ENCODE measurements around the gene SERGEF.

Gene SERGEF

DNA sequence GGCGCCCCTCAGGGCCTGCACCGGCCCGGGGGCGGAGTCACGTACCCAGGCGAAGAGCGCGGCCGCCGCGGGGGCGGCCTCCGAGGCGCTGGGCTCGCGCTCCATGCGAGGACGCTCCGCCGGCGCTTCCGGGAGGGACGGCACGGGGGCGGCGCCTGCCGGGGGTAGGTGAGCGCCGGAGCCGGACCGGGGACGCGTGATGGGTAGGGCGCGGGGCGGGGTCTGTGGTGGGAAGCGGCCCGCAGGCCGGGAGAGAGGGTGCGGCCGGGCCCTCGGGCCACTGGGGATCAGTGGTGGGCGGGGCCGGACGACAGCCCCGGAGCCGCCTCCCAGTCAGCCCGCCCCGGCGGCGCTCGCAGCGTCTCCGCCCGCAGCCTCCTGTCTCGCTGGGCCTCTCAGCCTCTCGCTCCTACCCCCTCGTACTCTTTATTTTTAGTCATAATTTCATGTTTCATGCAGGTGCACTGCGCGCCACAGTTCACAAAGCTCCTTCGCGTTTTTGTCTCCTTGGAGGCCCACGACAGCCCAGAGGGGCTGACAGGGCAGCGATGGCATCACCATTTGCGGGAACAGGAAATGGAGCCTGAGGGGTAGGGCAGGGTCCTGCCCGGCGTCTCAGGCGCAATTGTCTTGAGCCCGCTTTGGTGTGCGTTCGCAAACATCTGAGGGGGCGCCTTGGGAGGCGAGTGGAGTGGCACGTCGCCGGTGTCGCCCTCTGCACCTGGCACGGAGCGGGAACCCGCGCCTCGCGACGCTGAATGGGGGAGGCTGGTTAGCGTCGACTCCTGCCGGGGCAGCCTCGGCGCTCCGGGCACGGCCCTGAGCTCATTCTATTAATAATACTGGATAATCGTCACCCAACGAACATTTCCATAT lies at the start of gene SERGEF:
Gene SERGEF (minus strand): TSS at position 142 of the 876 bp plus-strand sequence. CDS start 37 bp downstream, at position 105.
- peak; percentile 66 for DNase-seq

DNA sequence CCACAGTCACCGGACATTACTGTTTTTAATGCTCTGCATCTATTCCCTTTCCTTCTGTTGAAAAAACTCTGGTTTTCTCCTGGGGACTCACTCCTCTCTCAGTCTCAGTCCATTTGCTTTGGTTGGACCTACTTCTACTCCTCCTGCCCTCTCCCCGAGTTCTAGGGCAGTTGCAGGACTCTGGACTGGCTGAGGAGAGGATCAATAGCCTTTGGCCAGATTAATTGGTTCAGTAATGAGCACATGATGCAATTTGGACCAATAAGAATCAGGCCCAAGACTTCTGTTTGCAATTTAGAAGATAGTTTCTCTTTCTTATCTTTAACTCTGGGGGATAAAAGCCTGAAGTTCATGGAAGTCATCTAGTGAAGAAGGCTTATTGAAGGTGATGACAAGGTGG lies 48.5 kb upstream of the SERGEF start:
- DNase-seq, result no peak

DNA sequence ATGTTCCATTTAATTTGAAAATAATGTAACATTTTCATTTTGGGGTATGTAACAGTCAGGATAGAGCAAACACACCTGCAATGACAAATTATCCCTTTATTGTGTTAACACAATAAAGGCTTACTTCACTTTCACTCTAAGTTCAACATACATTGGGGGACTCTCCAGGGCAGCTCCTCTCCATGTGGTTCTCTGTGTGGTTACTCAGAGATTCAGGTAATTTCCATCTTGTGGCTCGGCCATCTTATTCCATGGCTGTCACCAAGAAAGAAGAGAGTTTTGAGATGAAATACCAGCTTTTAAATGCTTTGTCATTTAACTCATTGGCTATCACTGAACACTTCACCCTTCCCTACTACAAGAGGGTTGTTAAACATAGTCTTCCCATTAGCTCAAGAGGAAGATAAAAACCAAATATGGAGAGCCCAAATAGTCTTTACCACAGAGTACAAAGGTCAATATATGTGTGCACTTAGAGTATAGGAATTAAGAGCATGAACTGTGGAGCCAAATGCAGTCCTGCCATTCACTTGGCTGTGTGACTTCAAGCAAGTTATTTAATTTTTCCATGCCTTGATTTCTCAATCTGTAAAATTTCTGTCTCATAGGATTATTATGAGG lies 43.8 kb upstream of the SERGEF start:
- no peak for DNase-seq

DNA sequence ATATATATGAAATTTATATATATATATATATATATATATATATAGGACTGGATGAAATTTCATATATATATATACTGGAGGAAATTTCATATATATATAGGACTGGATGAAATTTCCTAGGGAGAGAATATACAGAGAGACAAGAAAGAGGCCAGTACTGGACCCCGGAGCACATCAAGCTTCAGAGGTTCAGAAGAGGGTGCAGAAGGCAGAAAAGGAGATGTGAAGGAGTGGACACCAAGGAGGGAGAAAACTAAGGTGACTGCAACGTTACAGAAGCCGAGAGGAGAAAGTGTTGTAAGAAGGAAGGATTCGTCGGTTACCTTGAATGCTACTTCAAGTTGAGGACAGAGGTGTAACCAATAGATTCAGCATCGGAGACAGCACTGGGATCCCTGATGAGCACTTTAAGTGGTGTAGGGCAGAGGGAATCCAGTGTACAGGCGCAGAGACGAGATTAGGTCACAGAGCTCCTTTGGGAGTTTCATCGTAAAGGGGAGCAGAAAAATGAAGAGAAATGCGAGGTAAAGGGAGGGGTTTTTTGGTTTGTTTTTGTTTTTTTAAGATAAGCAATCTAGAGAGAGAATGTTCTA lies 41.8 kb upstream of the SERGEF start:
- no peak for DNase-seq

DNA sequence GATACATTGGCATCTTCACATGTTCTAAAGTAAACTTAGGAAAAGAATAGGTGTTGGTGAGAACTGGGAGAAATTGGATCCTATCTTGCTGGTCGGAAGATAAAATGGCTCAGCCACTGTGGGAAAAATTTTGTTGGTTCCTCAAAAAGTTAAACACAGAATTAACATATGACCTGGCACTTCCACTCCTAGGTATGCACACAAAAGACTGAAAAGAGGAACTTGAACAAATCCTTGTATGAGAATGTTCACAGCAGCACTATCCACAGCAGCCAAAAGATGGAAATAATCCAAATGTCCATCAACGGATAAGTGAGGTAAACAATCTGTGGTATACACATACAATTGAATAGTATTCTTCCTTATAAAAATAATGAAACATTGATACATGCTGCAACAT lies 38.0 kb upstream of the SERGEF start:
- no peak for DNase-seq

DNA sequence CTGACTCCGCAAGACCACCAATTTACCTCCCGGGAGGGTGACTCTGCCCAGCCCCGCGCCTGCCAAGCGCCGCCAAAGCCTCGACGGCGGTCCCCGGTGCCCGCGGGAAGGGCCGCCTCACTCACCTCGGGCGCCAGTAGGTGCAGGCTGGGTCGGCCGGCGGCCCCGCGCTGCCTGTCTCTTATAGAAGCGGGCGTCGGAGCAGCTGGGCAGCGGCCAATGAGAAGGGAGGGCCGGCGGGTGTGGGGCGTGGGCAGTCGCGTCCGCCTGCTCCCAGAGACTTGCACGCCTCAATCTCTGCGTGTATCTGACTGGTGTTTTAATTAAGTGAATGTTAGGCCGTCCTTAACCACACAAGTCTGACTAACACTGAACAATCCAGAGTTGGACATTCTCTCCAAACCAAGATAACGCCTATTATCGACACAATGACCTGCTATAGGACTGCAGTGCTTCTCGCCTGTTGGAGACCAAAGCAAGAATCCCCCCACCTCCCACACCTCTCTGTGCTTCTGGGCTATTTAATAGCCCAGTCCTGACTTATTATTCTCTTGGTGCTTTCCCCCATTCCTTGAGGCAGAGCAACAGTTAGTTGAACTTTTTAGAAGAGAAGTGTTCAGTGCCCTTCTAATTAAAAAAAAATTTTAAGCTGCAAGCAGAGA lies 33.4 kb upstream of the SERGEF start, which contains the start of gene TPH1:
Gene TPH1 (minus strand): TSS at position 154 of the 662 bp plus-strand sequence. CDS start 5,507 bp downstream, outside the sequence.
- peak; percentile 2 for DNase-seq

DNA sequence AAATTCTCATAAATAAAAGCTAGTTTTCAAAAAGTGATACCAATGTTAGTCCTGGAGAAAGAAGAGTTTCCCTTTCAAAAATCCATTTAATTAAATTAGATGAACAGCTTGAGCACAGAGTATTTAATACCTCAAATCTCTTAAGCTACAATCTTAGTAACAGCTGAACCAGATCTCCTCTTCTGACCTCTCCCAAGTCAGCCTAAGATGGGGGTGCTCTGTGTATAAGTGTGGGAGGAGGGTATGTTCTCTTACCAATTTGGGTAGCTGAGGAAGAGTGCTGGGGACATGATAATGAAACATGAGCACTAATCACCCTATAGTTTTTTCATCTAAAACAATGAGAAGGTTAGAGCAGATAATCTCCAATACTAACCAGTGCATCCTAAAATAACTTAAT lies 23.6 kb upstream of the SERGEF start:
- no peak for DNase-seq

DNA sequence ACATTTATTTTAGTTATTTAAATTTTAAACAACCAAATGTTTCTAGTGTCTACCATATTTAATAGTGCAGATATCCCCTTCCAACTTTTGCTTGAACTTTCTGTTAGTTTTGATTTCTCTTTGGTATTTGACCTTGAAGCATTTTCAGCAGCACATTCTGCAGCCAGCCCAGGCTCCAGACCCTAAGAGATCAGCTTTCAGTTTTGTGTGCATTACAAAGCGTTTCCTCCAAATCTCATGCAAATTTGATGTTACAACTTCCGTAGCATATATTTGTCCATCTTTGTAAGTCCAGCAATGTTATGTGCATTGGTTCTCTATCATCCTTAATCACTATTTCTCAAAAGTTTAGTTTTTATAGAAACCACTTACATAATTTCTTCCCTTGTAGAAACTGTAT lies 14.6 kb upstream of the SERGEF start:
- DNase-seq, result no peak

DNA sequence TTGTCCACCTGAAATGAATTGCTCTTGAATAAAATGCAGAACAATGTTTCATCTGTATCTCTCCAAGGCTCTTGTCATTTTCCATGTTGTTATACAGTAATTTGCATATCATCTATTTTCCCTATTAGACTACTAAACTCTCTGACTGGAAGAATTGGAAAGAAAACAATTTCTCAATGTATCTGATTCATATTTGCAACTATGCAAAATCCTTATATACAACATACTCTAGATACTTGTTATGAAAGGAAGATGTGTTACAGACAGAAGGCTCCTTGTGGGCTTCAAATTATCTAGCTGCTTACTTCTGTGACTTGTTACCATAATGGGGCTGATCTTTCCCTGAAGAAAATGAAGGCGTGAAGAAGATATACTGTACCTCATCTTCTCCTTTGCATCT lies 9.6 kb upstream of the SERGEF start:
- DNase-seq, result no peak

DNA sequence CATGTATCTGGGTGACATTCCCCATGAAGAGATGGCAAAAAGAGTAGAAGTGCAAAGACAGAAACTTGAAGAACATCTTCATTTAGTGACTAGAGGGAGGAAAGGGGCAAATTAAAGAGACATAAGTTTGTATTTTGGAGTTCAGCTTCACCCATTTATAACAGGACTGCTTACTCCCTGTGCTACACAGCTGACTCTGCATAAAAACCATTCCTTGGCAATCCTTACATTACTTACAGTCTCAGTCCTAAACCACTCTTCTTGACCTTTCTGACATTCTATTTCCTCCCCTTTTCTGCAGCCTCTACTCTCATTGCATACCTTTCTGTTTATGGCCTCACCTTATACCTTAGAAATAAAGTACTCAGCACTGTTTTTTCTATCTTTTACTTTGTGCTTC lies 6.8 kb upstream of the SERGEF start:
- DNase-seq, result no peak

DNA sequence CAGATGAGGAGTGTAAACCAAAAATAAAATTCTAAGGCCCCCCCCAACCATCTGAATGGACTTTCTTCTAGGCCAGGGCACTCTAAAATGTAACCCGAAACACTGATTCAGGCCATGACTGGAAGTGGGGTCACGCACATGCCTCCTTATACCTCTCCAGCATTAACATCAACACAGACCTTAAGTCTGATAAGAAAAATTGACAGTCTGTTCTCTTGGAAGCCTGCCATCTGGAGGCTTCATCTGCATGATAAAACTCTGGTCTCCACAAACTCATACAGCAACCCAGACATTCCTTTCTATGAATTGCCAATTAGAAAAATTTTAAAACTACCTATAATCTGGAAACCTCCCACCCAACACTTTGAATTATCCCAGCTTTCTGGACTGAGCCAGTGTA lies 3.9 kb upstream of the SERGEF start:
- DNase-seq, result no peak

DNA sequence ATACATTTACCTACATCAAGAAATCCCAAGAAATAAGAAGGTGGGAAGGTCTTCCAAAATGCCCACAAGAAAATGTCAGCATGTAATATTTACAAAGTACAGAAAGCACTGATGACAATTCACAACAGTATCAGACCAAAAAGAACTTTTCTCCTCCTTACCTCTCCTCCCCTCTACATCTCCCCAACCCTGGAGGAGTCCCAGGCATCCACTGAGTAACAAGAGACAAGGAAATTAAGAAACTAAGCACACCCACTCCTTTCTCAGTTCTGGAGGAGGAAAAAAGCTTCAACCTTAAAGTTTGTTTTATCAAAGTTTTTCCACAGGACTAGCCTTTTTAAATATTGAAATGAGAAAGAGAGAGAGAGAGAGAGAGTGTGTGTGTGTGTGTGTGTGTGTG lies 2.0 kb upstream of the SERGEF start:
- DNase-seq, result no peak

DNA sequence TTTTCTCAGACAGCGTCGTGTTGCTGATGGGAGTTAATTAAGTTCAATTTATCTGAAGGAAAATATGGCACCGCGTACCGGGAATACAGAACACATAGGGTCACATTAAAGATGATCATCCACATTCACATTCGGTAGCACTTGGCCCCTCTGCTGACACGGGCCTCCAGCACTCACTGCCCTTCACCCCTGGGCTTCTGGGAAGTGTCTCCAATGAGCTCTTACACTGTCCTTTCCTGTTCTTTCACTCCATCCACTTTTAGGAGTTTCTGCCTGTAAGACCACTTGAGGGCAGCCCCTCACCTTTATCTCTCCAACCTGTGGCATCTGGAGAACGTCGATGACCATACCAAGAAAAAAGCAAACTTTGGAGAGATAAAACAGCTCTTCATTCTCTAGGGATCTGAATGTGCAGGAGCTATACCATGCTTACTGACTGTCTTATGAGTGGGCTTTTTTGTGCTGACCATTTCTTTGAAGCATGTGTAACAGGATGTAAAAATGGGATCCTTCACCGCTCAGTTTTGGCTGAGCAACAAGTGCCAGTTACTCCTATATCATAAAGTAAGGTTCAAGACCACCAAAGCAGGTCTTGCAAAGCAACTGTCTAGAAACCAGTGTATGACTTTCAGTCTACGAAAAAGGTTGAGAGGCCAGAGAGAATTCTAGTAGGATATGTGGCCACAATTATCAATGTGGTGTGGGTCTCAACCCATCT lies 1.1 kb upstream of the SERGEF start:
- DNase-seq, result peak; percentile 8

DNA sequence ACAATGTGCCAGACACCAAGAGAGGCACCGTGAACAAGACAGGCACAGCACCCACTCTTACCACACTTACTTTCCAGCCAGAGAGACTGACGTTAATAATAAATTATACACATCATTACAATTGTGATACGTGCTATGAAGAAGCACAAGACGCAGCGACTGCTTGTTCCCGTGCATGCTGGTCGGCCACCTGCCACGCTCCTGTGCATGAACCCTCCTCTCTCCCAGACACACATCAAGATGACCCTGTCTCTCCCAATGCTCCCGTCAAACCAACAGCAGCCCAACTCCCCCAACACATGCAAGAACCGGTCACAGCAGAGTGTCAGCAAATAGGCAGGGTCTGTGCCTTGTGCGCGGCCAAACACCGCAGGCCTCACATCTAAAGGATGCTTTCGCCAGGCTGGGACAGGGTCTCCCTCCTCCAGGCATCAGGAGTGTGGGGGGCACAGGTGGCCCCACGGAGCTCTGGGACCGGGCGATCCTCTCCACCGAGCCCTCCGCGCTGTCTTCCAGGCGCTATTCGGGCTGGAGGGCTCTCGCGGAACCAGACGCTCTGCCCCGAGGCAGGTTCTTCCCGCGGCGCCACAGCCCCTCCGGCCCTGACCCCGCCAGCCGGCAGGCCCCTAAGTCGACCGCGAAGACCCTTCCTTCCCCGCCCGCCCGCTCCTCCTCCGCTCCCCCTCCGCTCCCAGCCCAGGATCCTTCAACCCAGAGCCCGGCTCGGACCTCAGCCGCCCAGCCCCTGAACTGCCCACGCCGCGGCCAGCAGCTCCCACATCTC lies 533 bp downstream of the SERGEF start:
- DNase-seq, result no peak

DNA sequence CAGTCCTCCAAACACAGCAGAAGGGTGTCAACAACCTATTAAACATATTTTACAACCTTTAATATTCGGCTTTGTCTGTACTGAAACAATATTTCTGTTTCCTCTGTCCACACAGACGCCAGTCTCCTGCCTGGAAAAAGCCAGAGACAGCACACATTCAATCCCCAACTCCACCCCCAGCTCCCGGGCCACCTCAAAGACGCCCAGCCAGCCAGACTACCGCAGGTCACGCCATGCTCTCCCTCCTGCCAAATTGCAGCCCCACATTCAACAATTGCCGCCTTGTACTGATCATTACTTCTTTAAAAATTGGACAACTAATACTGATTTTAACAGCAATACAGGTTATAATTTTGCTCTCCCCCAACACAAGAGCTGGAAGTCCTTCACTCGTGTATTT lies 1.2 kb downstream of the SERGEF start:
- DNase-seq, result no peak

DNA sequence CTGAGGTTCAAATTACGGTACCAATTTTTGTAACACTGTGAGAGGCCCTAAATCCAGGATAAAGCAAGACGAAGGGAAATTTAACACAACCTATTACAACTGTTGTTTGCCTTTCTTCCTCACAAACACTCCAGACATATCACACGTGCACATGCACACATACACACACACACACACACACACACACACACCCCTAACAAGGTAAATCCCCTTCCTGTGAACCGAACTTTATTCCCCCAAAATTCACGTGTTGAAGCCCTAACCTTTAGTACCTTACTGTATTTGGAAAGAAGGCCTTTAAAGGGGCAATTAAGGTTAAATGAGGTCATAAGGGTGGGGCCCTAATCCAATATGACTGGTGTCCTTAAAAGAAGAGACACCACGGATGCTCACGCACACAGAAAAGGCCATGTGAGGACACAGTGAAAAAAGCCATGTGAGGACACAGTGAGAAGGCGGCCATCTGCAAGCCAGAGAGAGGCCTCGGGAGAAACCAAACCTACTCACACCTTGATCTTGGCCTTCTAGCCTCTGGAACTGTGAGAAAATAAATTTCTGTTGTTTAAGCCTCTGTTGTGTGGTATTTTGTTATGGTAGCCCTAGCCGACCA lies 1.8 kb downstream of the SERGEF start:
- DNase-seq, result no peak

DNA sequence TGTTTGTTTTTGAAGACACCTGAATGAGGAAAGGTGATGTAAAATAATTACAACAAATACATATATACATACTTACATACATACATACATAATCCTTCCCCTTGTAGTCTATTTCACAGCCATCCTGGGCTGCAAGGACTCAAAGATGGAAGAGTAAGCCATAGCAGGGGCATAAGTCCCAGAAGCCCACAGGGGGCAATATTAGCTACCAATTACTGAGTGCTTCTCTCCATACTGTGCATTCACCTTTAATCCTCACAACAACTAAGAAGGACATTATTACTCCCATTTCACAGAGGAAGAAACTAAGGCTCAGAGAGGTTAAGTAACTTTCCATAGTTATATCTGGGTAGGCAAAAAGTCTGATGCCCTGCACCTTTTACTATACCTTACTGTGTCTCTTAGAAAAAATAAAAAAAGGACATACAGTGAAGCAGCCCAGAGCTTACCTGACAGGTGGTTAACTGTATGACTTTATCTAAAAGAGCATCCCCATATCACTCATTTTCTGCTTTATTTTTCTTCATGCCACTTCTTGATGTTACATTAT lies 2.7 kb downstream of the SERGEF start:
- DNase-seq, result no peak

DNA sequence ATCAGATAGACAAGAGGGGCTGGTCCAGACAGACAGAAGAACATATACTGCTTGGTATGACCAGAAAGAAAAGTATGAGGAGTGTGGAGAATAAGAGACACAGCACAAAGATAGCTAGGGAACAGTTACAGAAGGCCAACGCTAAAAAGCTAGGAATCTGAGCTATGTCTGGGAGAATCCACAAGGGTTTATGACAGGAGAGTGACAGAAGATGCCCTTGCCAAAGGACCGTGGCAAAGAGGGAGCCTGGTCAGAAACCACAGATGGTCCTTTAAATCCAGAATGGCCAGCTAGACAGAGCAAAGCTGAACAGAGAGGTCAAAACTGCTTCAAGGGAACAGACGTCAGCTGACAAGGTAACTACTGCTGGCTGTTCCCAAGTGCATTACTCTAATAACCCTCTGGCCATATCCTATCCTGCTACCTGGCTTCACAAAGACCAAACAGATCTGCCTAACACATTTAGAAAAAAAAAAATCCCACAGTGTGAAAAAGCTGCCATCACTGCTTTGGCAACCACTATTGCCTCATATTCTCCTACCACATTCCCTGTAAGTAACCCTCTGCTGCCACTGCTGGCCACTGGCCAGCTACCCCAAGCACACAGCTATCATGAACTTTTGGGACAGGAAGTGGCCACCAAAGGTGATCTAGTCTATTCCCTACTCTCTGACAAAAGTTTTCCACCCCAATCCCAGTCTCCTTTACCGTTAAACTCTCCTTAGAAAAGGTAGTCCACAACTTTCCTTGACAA lies 7.3 kb downstream of the SERGEF start:
- DNase-seq, result no peak

DNA sequence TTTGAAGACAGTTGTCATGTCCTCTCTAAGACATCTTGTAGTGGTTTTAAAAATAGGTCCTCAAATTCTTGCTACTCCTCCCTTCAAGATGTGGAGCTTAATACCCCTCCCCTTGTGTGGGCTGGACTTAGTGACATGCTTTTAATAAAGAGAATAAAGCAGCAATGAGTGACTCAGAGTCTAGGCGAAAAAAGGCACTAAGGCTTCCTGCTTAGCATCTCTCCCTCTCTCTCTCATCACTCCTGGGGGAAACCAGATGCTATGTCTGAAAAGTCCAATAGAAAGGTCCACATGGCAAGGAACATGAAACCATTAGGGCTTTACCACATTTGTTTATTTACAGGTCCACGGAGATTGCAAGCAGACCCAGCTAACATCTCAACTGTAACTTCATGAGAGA lies 11.7 kb downstream of the SERGEF start:
- no peak for DNase-seq

DNA sequence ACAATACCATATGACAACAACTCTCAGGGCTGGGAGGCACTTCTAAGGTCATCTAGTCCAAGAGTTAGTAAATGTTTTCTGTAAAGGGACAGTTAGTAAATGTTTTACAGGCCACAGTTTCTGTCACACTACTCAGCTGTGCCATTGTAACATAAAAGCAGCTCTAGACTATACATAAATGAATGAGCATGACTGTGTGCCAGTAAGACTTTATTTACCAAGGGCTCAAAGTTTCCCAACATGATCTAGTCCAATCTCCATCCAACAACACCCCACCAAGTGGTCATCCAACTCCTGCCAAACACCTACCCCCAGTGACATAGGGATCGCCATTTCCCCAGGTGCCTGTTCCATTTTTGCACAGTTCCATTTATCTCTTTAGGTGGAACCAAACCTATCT lies 12.1 kb downstream of the SERGEF start:
- DNase-seq, result no peak

All from kidney glomerular epithelial cell (primary cell).